ENCODE results near the gene CADPS2.

- TF ChIP-seq ZNF565 (CRISPR knock-in tag; conservative IDR thresholded peaks at IDR 0.05; ENCODE audit: low read depth) (no peak), OSR1 (CRISPR knock-in tag; IDR thresholded peaks at IDR 0.05) (no peak), PATZ1 (CRISPR knock-in tag; IDR thresholded peaks at IDR 0.05; ENCODE audit: borderline replicate concordance) (no peak), ARNTL (CRISPR knock-in tag; IDR thresholded peaks at IDR 0.05; ENCODE audit: borderline replicate concordance, low read depth) (no peak), RARB (CRISPR knock-in tag; IDR thresholded peaks at IDR 0.05) (no peak)
Observed at GRCh38 chr7:122383934-122384333, 502.3 kb downstream of the CADPS2 start.

Measured in SK-N-SH treated with all-trans-retinoic acid at 6 μM for 48 hours (cell line).